GM19193 (cell line): ENCODE measurements around the gene NCAPH2.
A peak's percentile ranks its signal among the peaks of the same experiment; 100 is the strongest.

Experiments used
- POLR2A ChIP-seq: IDR thresholded peaks from 4 replicates; pipeline ENCODE4 v1.6.1; 2011; ENCODE audit not compliant: insufficient read depth, insufficient read length; ENCODE audit errors: extremely low read depth

The NCAPH2 gene

DNA sequence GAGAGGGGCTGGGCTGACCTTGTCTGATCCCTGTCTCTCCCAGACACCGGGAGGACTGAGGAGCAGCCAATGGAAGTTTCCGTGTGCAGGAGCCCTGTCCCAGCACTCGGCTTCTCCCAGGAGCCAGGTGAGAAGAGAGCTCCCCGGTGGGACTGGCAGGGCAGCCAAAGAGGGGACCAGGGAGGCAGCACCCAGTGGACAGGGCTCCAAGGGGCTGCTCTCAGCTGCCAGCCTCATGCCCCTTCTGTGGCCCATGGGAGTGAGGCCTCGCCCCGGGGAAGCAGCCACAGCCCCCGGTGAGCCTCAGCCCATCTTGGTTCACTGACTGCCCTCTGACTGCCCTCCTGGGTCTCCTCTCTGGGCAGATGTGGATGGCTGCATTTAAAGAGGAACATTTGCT is 10.6 kb downstream of the NCAPH2 start:
- TF ChIP-seq POLR2A, result no peak

GRCh38 chr22:50519151-50519550 is 11.1 kb downstream of the NCAPH2 start:
- no peak for TF ChIP-seq POLR2A

DNA sequence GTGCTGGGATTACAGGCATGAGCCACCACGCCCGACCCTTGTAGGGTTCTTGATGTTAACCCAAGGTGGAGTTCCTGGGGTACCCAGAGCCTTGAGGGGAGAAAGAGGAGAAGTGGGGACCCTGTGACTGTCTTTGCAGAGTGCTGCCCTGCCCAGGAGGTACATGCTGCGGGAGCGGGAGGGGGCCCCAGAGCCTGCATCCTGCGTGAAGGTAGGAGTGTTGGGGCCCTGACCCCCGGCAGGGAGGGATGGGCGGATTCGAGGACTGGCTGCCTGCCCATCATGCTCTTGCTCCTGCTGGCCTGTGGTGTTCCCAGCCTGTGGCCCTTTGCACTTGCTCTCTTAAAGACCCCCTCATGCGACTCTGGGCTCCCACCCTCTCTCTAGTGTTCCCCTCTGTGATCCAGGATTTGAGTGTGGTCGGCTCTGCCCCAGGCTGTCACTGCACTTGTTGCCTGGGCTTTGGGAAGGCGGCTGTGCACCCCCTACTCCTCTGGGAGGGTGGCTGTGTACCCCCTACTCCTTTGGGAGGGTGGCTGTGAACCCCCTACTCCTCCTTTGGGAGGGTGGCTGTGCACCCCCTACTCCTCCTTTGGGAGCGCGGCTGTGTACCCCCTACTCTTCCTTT is 12.9 kb downstream of the NCAPH2 start:
- TF ChIP-seq POLR2A, result no peak

GRCh38 chr22:50521710-50522109 is 13.7 kb downstream of the NCAPH2 start:
- TF ChIP-seq POLR2A, result no peak

- no peak for TF ChIP-seq POLR2A
Measured at GRCh38 chr22:50522208-50522805, 14.3 kb downstream of the NCAPH2 start.

- TF ChIP-seq POLR2A, result peak; percentile 45
Measured at GRCh38 chr22:50522806-50523438, 14.9 kb downstream of the NCAPH2 start.

DNA sequence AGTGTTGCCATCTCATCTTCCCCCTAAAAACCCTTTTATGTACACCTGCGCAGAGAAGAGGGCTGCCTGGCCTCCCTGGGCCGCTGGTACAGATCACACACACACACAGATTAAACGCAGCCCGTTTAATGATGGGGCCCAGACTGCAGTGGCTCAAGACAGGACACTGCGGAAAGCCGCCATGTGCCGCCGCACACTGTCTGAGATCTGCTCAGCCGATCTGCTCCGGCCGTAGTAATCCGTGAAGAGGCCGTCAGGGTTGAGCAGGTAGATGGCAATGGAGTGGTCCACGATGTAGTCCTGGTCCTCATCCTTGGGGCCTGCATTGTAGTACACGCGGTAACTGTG is 15.4 kb downstream of the NCAPH2 start:
- no peak for TF ChIP-seq POLR2A

DNA sequence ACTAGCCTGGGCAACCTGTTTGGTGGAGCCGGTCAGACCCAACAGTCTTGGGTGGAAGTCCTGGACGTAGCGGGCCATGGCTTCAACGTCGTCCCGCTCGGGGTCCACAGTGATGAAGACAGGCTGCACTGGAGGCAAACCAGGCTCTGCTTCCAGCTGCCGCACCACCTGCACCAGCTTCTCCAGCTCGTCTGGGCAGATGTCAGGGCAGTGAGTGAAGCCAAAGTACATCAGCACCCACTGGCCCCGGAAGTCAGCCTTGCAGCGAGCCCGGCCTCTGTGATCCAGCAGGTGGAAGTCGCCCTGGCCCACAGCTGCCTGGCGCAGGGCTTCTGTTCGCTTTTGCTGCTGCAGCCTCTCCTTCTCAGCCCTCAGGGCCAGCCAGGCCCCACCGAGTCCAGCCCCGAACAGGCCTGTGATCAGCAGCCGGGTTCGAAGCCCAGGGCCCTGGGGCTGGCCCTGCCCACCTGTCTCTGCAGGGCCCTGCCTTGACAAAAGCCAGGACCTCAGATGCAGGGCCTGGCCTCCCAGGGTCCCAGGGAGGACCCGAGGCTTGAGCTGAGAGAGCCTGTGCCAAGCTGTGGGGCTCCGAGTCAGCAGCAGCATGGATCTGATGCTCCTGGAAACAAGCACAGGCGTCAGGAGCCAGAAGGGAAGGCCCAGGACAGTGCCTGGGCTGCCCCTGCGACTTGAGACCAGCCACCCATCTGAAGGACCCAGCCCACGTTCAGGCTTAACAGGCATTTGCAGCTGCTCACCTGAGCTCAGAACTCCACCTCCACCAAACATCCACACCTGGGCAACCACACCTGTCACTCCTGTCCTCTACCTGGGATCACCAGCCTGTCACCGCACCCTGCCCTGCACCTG is 16.0 kb downstream of the NCAPH2 start:
- no peak for TF ChIP-seq POLR2A

DNA sequence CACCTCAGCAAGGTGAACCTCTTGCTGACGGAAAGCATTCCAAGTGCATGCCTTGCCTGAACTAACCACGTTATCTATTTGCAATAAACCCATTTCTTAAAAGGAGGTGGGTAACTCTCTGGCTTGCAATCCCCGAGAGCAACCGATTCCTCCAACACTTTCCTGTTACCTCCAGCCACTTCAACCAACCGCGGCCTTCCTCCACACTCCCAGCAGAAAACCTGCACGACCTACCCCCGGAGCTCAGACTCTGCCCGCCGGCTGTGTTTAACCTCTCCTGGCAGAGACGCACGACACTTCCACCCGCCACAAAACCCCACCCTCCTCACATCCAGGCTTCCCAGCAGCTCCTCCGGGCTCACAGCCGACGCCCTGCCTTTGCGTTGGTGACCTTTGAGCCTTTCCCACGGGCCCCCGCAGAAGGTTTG is 16.7 kb downstream of the NCAPH2 start:
- no peak for TF ChIP-seq POLR2A

DNA sequence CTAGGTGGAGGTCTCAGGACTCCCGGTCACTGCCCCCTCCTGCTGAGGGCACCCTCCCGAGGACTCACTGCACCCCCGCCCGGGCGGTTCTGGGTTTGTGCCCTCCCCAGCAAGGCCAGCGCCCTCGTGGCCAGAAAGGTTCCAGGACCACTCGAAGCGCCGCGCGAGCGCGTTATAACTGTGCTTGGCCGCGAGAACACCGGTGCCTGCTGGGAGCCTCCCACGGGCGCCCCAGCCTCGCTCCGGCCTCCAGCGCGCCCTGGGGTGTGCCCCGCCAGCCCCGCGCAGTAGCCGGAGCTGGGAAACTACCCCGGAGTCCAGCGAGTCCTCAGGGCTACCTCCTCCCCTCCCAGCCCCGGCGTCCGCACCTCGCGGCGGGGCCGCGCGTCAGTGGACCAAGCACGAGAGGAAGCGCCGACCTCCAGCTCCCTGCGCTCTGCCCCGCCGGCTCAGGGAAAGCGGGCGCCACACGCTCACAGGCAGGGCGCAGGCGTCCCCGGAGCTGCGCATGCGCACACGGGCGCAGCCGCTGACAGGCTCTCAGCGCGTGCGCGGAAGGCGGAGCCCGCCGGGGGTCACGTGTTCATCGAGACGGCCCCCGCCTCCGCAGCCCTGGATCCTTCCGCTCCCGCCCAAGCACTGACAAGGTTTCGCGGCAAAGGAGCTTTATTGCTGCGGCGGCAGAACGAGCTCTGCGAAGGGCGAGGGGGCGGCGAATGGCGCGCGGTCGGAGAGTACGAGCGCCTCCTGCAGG is 17.3 kb downstream of the NCAPH2 start, which contains the start of gene SCO2:
Gene SCO2, minus strand, starts transcription at position 495 of the 754 bp plus-strand sequence. CDS start 1,187 bp downstream, outside the sequence.
- TF ChIP-seq POLR2A, result peak; percentile 82

DNA sequence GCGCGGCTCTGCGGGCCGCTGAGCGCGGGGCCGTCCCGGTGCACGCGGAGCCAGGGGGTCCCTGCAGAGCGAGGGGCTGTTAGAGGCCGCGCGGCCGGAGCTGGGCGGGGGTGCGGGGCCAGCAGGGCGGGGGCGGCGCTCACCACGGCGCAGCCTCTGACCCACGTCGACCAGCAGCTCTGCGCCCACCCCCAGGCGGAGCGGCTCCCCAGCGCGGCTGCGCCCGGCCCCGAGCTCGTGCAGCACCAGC is 17.8 kb downstream of the NCAPH2 start:
- no peak for TF ChIP-seq POLR2A

DNA sequence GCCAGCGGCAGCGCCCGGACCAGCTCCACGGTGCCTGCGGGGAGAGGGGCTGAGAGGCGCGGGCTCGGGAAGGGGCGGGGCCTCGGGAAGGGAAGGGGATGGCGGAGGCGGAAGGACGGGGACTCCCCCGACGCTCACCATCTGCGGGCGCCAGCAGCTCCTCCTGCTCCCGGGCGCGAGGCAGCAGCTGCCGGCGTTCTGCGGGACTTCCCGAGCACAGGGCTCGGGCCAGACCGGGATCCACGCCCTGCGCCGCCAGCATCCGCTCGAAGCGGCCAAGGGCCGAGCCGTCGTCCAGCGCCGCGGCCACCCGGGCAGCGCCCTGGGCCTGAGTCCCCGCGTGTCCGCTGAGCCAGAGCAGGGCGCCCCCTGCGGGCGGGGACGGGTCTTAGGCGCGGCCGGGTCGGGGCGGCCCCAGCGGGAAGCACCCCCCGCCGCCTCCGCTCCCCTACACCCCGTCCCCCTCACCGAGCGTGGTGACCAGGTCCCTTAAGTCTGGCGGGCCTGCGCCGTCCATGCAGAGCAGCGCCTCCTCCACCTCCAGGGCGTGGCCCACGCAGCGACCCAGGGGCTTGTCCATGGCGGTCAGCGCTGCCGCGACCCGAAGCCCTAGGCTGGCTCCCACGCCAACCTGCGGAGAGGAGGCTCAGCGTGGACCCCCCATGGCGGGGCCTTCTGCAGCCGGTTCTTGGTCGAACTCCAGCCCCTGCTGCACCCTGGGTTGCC is 18.2 kb downstream of the NCAPH2 start:
- peak; percentile 47 for TF ChIP-seq POLR2A

GRCh38 chr22:50526834-50527801 is 19.1 kb downstream of the NCAPH2 start:
- TF ChIP-seq POLR2A, result peak; percentile 70
